ENCODE measurements around the gene PTPRM.

DNA sequence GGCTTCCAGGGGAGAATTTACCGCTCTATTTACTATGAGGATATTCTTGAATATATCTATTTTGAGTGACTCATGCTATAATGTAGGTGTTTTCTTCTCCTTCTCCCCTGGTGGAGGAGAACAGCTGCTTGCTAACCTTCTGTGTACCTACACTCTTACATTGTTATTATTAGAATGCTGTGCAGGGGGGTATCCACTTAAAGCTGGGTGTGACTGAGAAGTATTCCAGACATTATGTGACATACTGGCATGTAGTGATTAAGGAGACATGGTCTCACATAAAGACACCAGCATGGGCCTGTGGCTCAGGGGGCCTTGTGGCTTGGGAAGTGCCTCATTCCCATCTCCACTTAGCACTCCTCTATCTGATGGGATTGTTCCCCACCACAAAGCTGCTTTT, 287.9 kb downstream of the PTPRM start:
- TF ChIP-seq, protein P1, sequence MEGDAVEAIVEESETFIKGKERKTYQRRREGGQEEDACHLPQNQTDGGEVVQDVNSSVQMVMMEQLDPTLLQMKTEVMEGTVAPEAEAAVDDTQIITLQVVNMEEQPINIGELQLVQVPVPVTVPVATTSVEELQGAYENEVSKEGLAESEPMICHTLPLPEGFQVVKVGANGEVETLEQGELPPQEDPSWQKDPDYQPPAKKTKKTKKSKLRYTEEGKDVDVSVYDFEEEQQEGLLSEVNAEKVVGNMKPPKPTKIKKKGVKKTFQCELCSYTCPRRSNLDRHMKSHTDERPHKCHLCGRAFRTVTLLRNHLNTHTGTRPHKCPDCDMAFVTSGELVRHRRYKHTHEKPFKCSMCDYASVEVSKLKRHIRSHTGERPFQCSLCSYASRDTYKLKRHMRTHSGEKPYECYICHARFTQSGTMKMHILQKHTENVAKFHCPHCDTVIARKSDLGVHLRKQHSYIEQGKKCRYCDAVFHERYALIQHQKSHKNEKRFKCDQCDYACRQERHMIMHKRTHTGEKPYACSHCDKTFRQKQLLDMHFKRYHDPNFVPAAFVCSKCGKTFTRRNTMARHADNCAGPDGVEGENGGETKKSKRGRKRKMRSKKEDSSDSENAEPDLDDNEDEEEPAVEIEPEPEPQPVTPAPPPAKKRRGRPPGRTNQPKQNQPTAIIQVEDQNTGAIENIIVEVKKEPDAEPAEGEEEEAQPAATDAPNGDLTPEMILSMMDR (IDR thresholded peaks at IDR 0.05; ENCODE audit: extremely low read depth in 1 of 2, insufficient read depth in 1 of 2, low read depth in 1 of 2, low read length in 2 of 2), result no peak
- no peak for TF ChIP-seq EZH2 (IDR thresholded peaks at IDR 0.05; ENCODE audit: borderline replicate concordance, low read depth, low read length, severe bottlenecking)
- TF ChIP-seq POLR2A (IDR thresholded peaks at IDR 0.05; ENCODE audit: low read depth, low read length), result no peak
- TF ChIP-seq POLR2AphosphoS5 (IDR thresholded peaks at IDR 0.05; ENCODE audit: insufficient read depth, low read depth, low read length), result no peak

Data from endothelial cell of umbilical vein (primary cell).